Activated naive CD4-positive, alpha-beta T cell treated with Interleukin-2 at 50 U/mL for 16 hours (primary cell): ENCODE measurements around the gene GAK.

Experiments used
- DNase-seq: peaks from one replicate; pipeline ENCODE4 v3.0.0-alpha.2; 2020

Gene GAK

DNA sequence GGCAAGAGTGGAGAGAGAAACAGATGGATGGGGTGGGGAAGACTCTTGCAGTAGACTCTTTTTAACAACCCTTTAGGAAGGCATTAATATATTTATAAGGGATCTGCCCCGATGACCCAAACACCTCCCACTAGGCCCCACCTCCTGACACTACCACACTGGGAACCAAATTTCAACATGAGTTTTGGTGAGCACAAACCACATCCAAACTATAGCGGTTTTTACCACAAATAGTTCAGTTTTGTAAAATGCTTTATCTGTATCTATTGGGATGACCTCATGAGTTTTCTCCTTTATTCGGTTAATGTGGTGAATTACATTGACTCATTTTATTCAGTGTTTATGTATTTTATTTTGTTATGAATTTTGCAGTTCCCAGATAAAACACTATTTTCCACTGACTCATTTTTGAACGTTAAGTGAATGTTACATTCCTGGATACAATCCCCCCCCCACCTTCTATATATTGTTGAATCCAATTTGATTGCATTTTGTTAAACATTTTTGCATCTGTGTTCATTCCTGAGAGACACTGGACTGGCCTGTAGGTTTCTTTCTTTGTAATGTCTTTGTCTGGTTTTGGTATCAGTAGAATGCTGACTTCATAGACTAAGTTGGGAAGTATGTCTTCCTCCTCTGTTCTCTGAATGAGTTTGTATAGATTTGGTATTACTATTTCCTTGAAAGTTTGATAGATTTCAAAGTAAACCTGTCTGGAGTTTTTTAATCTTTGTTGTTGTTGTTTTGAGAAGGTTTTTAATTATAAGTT, 92.3 kb downstream of the GAK start:
- no peak for DNase-seq

GRCh38 chr4:837772-838171, 94.3 kb downstream of the GAK start:
- no peak for DNase-seq

- no peak for DNase-seq
Measured at GRCh38 chr4:836750-837301, 95.3 kb downstream of the GAK start.

DNA sequence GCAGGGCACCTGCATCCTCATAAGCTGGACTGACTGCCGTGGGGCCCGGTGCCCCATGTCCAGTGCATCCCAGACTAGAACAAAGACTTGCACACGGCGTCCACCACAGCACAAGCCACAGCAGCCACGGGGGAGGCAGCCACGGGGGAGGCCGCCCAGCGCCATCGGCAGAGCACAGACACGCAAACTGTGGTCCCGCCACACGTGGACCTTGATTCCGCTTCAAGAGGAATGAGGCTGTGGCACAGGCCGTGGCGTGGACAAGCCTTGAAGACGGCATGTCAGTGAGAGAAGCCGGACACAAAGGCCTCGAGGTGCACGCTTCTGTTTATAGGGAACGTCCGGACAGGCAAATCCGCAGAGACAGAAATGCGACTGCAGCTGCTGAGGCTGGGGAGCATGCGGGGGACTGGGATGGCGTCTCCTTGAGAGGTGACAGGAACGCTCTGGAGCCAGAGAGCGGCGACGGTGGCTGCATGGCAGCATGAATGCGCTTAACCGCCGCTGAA, 96.1 kb downstream of the GAK start:
- DNase-seq = no peak

DNA sequence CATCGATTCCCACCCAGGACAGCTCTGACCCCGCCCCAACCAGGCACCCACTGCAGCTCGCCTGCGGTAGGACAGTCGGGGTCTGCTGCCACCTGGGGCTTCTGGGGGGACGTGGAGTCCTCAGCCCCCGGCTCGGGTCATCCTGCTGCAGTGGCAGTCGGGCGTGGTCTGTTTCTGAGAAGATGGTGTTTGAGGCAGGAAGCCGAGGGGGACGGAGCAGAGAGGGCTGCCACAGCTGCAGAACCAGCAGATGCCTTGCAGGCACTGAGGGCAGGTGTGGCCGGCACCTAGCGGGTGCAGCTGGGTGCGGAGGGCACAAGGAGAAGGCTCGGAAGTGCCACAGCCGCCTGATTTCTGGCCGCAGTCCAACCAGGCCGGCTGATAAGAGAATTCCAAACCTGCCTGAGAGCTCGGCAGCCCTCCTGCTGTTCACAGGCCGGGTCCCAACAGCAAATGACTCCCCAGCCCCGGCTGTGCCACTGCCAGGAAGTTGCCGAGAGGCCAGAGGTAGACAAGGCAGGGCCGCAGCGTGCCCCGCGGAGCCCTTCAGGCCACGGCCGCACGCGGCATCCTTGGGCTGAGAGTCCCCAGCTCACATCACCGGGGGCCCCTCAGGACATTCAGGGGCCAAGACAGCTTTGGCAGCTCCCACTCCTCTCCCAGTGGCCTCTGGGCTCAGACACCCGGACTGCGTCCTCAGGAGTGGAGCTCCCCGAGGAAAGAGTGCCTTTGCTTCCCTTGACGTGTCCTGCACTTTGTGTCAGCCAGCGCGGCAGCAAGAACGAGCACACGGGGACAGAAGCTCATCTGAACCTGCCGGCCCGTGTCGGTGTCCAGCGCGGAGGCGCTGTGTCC, 96.7 kb downstream of the GAK start:
- DNase-seq = no peak

GRCh38 chr4:834368-835147, 97.6 kb downstream of the GAK start:
- no peak for DNase-seq

- no peak for DNase-seq
Measured at GRCh38 chr4:833731-834367, 98.3 kb downstream of the GAK start.

DNA sequence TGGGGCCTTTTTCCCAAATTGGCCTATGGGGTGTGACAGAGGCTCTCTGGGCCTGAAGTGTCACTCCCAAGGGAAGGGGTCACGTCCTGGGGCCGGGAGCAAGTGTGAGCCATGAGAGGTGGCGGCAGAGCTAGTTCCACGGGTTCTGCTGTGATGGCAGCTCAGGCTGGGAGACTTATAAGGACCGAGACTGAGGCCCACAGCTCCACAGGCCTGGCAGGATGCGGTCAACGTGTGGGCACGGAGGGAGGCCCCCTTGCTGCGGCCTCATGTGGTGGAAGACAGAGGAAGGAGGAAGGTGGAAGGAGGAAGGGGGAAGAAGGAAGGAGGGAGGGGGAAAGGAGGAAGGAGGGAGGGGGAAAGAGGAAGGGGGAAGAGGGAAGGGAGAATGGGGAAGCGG, 99.0 kb downstream of the GAK start:
- peak; percentile 29 for DNase-seq

GRCh38 chr4:832536-832935, 99.6 kb downstream of the GAK start:
- DNase-seq = no peak

DNA sequence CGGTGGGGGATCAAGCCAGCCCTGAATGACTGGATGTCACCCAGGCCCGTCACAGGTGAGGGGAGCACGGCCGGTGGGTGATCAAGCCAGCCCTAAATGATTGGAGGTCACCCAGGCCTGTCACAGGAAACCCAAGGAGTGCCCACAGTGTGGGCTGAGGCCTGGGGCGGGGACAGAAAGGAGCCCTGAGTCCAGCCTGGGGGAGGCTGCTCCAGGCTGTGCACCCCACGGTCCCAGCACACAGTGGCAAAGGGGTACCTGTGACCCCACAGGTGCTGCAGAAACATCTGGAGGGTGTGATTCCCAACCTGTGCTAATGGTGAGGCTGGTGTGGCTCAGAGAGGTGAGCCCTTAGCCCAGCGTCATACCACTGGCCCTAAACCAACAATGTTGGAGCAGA, 100.0 kb downstream of the GAK start:
- no peak for DNase-seq

- no peak for DNase-seq
Measured at GRCh38 chr4:831483-831805, 100.7 kb downstream of the GAK start.

DNA sequence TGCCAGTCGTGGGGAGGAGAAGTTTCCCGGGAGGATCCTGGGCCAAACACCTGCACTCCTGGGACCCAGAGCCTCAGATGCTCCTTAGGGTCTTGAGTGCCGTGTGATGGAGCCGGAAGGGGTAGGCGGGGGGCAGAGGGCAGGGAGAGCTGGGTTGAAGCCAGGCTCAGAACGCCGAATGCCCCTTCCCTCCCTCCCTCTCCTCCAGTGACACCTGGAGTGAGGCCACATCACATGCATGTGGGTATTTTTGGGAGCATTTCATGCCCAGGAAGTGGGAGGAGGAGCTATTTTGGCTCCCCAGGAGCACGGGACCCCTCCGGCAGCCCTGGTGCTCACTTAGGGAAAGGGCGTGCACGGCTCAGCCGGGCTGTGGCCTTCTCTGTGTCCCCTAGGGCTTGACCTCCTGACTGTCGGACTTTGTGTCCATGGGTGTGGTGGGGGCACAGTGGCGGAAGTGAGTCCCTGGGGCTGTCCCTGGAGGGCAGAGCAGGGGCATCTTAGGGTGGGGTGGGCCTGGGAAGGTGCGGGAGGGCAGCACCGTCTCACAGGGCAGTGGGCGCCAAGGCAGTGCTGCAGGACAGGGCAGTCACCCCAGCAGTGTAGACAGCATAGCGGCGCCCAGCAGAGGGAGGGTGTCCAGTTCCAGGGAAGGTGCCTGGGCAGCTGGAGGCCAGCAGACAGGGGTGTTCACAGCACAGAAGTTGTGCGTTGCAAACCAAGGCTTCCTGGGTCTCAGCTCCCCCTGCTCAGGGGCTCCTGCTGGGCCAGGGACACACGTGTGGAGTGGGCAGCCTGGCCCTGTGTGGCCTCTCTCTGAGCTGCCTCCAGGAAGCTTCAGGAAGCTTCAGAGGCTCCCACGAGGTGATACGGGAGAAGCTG, 101.3 kb downstream of the GAK start:
- DNase-seq = no peak

- no peak for DNase-seq
Measured at GRCh38 chr4:829761-830600, 102.1 kb downstream of the GAK start.

GRCh38 chr4:829291-829690, 102.8 kb downstream of the GAK start:
- no peak for DNase-seq

DNA sequence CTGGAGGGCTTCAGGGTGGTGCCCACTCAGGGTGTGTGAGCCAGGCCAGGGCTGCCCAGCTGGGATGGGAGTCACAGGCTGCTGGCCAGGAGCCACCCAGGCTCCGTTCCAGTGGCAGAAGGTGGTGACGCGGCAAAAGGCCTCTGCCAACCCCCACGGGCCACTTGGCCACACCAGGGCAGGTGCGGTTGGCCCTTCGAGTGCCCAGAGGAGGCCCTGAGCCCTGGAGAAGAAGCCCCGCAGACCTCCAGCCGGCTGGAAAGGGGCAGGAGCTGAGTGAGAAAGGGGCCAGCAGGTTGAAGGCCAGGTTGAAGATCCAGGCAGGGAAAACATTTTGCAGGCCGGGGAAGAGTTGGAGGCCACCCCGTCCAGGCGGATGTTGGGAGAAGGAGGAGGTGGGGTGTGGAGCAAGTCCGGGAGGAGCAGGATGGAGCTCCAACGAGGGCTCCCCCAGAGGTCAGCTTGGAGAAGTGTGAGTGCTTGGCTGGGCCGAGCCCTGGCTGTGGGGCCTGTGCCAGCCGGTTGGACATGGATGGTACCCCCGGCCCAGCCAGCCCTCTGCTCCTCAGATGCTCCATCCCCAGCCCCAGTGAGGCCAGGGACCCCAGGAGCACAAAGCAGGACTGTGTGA, 103.4 kb downstream of the GAK start:
- DNase-seq = no peak

DNA sequence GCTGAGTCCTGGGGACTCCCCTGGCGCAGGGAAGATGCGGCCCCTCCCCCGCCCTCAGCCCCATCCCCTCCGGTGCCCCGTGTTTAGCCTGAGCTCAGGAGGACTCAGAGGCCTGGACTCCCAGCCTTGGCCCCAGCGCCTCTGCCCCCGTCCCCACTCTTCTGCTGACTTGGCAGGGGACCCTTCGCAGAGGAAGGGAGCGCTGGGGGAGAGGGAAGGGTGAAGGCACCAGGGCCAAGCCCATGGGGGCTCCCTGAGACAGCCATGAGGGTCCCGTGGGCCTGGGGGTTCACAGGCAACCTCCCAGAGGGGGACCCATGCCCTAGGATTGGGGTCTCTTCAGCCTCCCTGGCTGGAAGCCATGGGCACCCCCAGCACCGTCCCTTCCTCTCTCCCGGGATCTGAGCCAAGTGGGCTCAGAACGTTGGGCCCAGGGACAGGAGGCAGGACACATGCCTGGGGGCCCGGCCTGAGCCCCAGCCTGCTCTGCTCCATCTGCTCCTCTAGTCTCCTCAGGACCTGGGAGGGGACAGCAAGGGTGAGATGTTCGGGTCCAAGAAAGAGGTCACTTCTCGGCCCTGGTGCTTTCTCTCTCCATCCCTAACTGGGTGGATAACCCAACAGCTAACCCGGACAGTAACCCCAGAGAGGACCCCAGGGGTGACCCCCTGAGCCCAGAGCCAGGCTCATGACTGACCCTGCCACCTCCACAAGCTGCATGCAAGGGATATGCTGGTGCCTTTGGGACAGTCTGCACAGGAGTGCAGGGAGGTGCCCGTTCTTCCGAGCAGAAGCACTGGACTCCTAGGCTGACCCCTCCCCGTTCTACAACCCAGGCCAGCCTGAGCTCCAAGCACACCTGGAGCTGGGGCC, 104.7 kb downstream of the GAK start:
- DNase-seq = no peak

GRCh38 chr4:826508-827208, 105.5 kb downstream of the GAK start:
- DNase-seq = no peak

GRCh38 chr4:825971-826330, 106.2 kb downstream of the GAK start, which contains the start of gene CPLX1:
Gene CPLX1, minus strand, starts transcription at chr4:826129. Its CDS starts 1,607 bp downstream, at chr4:824522.
- DNase-seq = peak; percentile 30
